Ramos (cell line): Measurements from ENCODE around the gene FAM20A.
"Not testable (repeated sequence)": the region's sequence is repeated elsewhere in the genome, so short reads cannot be mapped to it uniquely, and the experiment has no call there.

Experiments
- in situ Hi-C: fragments of 300-500 bp; cut with MboI; formaldehyde crosslinking; loops from one replicate; pipeline ENCODE4 v1.14.3; 2022; ENCODE audit warnings: low sequenced_read_pairs; ENCODE audit not compliant: unreplicated experiment

Gene FAM20A

GRCh38 chr17:68592682-68593641, 8.2 kb downstream of the FAM20A start:
- in situ Hi-C loops = no loop called here

GRCh38 chr17:68592009-68592408, 9.2 kb downstream of the FAM20A start:
- in situ Hi-C loops = no loop called here

GRCh38 chr17:68591583-68591982, 9.6 kb downstream of the FAM20A start:
- in situ Hi-C loops = no loop called here

- in situ Hi-C loops = no loop called here
Observed at GRCh38 chr17:68589086-68589485, 12.1 kb downstream of the FAM20A start.

GRCh38 chr17:68588362-68588761, 12.8 kb downstream of the FAM20A start:
- in situ Hi-C loops = no loop called here

GRCh38 chr17:68587847-68588246, 13.3 kb downstream of the FAM20A start:
- in situ Hi-C loops = no loop called here

- in situ Hi-C loops = no loop called here
Observed at GRCh38 chr17:68587026-68587425, 14.1 kb downstream of the FAM20A start.

- in situ Hi-C loops = no loop called here
Observed at GRCh38 chr17:68585643-68586042, 15.5 kb downstream of the FAM20A start.

- in situ Hi-C loops = no loop called here
Observed at GRCh38 chr17:68584581-68585303, 16.4 kb downstream of the FAM20A start.

- in situ Hi-C loops = not testable (repeated sequence)
Observed at GRCh38 chr17:68582867-68583266, 18.3 kb downstream of the FAM20A start.

- in situ Hi-C loops = no loop called here
Observed at GRCh38 chr17:68581863-68582645, 19.1 kb downstream of the FAM20A start.

- in situ Hi-C loops = no loop called here
Observed at GRCh38 chr17:68580236-68580770, 20.9 kb downstream of the FAM20A start.

GRCh38 chr17:68579194-68579927, 21.8 kb downstream of the FAM20A start:
- in situ Hi-C loops = no loop called here

GRCh38 chr17:68578236-68578635, 22.9 kb downstream of the FAM20A start:
- in situ Hi-C loops = no loop called here

- in situ Hi-C loops = no loop called here
Observed at GRCh38 chr17:68577497-68577821, 23.7 kb downstream of the FAM20A start.

GRCh38 chr17:68576811-68577496, 24.2 kb downstream of the FAM20A start:
- in situ Hi-C loops = no loop called here

GRCh38 chr17:68576137-68576536, 25.0 kb downstream of the FAM20A start:
- in situ Hi-C loops = no loop called here

GRCh38 chr17:68573338-68573737, 27.8 kb downstream of the FAM20A start:
- in situ Hi-C loops = no loop called here

- in situ Hi-C loops = no loop called here
Observed at GRCh38 chr17:68572138-68572842, 28.9 kb downstream of the FAM20A start.
